Ramos (cell line): Measurements from ENCODE around the gene PRDM8.

Source experiments
- in situ Hi-C: fragments of 300-500 bp; cut with MboI; formaldehyde crosslinking; loops from one replicate; pipeline ENCODE4 v1.14.3; 2022; ENCODE audit warnings: low sequenced_read_pairs; ENCODE audit not compliant: unreplicated experiment

The PRDM8 gene

GRCh38 chr4:80197601-80198440, 518 bp downstream of the PRDM8 start:
- in situ Hi-C loops: loop anchor here (25.0 kb wide), 1 partner anchor 864 kb away; no protein-coding TSS in a partner anchor

GRCh38 chr4:80198441-80198837, 1.1 kb downstream of the PRDM8 start:
- in situ Hi-C loops: loop anchor here (25.0 kb wide), 1 partner anchor 864 kb away; no protein-coding TSS in a partner anchor

- in situ Hi-C loops: loop anchor here (25.0 kb wide), 1 partner anchor 863 kb away; no protein-coding TSS in a partner anchor
These were observed 1.8 kb downstream of the PRDM8 start for GRCh38 chr4:80199004-80199560.

- in situ Hi-C loops: loop anchor here (25.0 kb wide), 2 partner anchors 862 to 1238 kb away; no protein-coding TSS in a partner anchor
These were observed 2.6 kb downstream of the PRDM8 start for GRCh38 chr4:80199947-80200346.

GRCh38 chr4:80201252-80202151, 4.2 kb downstream of the PRDM8 start:
- in situ Hi-C loops: loop anchor here (25.0 kb wide), 1 partner anchor 1239 kb away; no protein-coding TSS in a partner anchor

- in situ Hi-C loops: loop anchor here (25.0 kb wide), 1 partner anchor 1240 kb away; no protein-coding TSS in a partner anchor
These were observed 4.9 kb downstream of the PRDM8 start for GRCh38 chr4:80202190-80202711.

GRCh38 chr4:80202741-80203553, 5.6 kb downstream of the PRDM8 start:
- in situ Hi-C loops: loop anchor here (25.0 kb wide), 1 partner anchor 1241 kb away; no protein-coding TSS in a partner anchor

- in situ Hi-C loops: loop anchor here (25.0 kb wide), 1 partner anchor 1242 kb away; no protein-coding TSS in a partner anchor
These were observed 7.2 kb downstream of the PRDM8 start for GRCh38 chr4:80204433-80205011.

- in situ Hi-C loops: loop anchor here (25.0 kb wide), 1 partner anchor 1244 kb away; no protein-coding TSS in a partner anchor
These were observed 8.8 kb downstream of the PRDM8 start for GRCh38 chr4:80206111-80206510.

GRCh38 chr4:80206521-80207171, 9.3 kb downstream of the PRDM8 start:
- in situ Hi-C loops: loop anchor here (25.0 kb wide), 1 partner anchor 1244 kb away; no protein-coding TSS in a partner anchor

- in situ Hi-C loops: loop anchor here (25.0 kb wide), 1 partner anchor 1245 kb away; no protein-coding TSS in a partner anchor
These were observed 9.9 kb downstream of the PRDM8 start for GRCh38 chr4:80207172-80207583.

GRCh38 chr4:80207664-80208063, 10.4 kb downstream of the PRDM8 start:
- in situ Hi-C loops: loop anchor here (25.0 kb wide), 1 partner anchor 1245 kb away; no protein-coding TSS in a partner anchor

GRCh38 chr4:80208610-80209339, 11.5 kb downstream of the PRDM8 start:
- in situ Hi-C loops: loop anchor here (25.0 kb wide), 1 partner anchor 1246 kb away; no protein-coding TSS in a partner anchor

GRCh38 chr4:80209340-80209701, 12.0 kb downstream of the PRDM8 start:
- in situ Hi-C loops: loop anchor here (25.0 kb wide), 1 partner anchor 1247 kb away; no protein-coding TSS in a partner anchor

- in situ Hi-C loops: loop anchor here (25.0 kb wide), 1 partner anchor 1248 kb away; no protein-coding TSS in a partner anchor
These were observed 13.2 kb downstream of the PRDM8 start for GRCh38 chr4:80210549-80210948.

GRCh38 chr4:80213117-80213815, 16.0 kb downstream of the PRDM8 start:
- in situ Hi-C loops: loop anchor here (25.0 kb wide), 1 partner anchor 1251 kb away; no protein-coding TSS in a partner anchor
